ENCODE measurements around the gene NTRK2. TPM values are rescaled to one million over a fixed set of nuclear protein-coding genes. Genes with fewer than 3 reads are reported as not detected.

The NTRK2 gene
- total RNA-seq, 4 donors from 2014 or later, result 2.6 to 8.5 (median 6.0) TPM

- Histone ChIP-seq H3K36me3 (no peaks in the 10 kb centered on the region), H3K27ac (no peak overlapping the region), H3K4me1 (no peaks in the 10 kb centered on the region), H3K9me3 (no peaks in the 10 kb centered on the region), H3K4me3 (no peak overlapping the region), H3K27me3 (no peaks in the 10 kb centered on the region)
- no peak for ATAC-seq
- no peak for TF ChIP-seq EP300 (IDR thresholded peaks at IDR 0.05)
- TF ChIP-seq POLR2A (IDR thresholded peaks at IDR 0.05), result no peak
- no peak for TF ChIP-seq CTCF (IDR thresholded peaks at IDR 0.05)
- 70 to 82% methylated on average over 2 of the region's 2 CpGs for WGBS, 2 donors (ENCODE audit: low coverage in 1 of 2)
These were observed 78.6 kb downstream of the NTRK2 start for GRCh38 chr9:84748112-84748511.

- Histone ChIP-seq H3K36me3 (no peaks in the 10 kb centered on the region), H3K27ac (no peak overlapping the region), H3K4me1 (no peaks in the 10 kb centered on the region), H3K27me3 (no peaks in the 10 kb centered on the region), H3K4me3 (no peak overlapping the region), H3K9me3 (no peaks in the 10 kb centered on the region)
- TF ChIP-seq EP300 (IDR thresholded peaks at IDR 0.05), result no peak
- TF ChIP-seq CTCF (IDR thresholded peaks at IDR 0.05), result no peak
- no peak for TF ChIP-seq POLR2AphosphoS5 (IDR thresholded peaks at IDR 0.05)
- no peak for TF ChIP-seq POLR2A (IDR thresholded peaks at IDR 0.05)
- 50 to 74% methylated on average over 3 to 5 of the region's 5 CpGs for WGBS, 2 donors (ENCODE audit: low coverage in 1 of 2)
- no peak for ATAC-seq
These were observed 80.8 kb downstream of the NTRK2 start for GRCh38 chr9:84750152-84750865.

GRCh38 chr9:84751921-84752320 lies 82.4 kb downstream of the NTRK2 start:
- H3K27me3 ChIP-seq, result no peaks in the 10 kb centered on the region
- ATAC-seq, result no peak
- no peak overlapping the region for H3K27ac ChIP-seq
- no peaks in the 10 kb centered on the region for H3K36me3 ChIP-seq
- WGBS, 2 donors (ENCODE audit: low coverage in 1 of 2), result 71 to 82% methylated on average over 2 to 3 of the region's 3 CpGs
- no peak for TF ChIP-seq POLR2A (IDR thresholded peaks at IDR 0.05)
- no peak for TF ChIP-seq CTCF (IDR thresholded peaks at IDR 0.05)
- TF ChIP-seq EP300 (IDR thresholded peaks at IDR 0.05), result no peak
- no peak for TF ChIP-seq POLR2AphosphoS5 (IDR thresholded peaks at IDR 0.05)
- H3K4me3 ChIP-seq, result no peak overlapping the region
- peaks cover 0 to 6% (median 0%) of the 10 kb centered on the region in 3 donors for H3K4me1 ChIP-seq
- no peaks in the 10 kb centered on the region for H3K9me3 ChIP-seq

- Histone ChIP-seq H3K4me3 (no peak overlapping the region), H3K36me3 (no peaks in the 10 kb centered on the region), H3K4me1 (peaks cover 0 to 6% (median 0%) of the 10 kb centered on the region in 3 donors), H3K27me3 (no peaks in the 10 kb centered on the region), H3K27ac (no peak overlapping the region), H3K9me3 (no peaks in the 10 kb centered on the region)
- ATAC-seq, result no peak
- no peak for TF ChIP-seq CTCF (IDR thresholded peaks at IDR 0.05)
- 60 to 66% methylated on average over 3 of the region's 3 CpGs for WGBS, 2 donors (ENCODE audit: low coverage in 1 of 2)
These were observed 84.9 kb downstream of the NTRK2 start for GRCh38 chr9:84754461-84754860.

- WGBS, 2 donors (ENCODE audit: low coverage in 1 of 2), result 66 to 84% methylated on average over 3 to 4 of the region's 5 CpGs
- no peak for ATAC-seq
- no peaks in the 10 kb centered on the region for H3K36me3 ChIP-seq
- TF ChIP-seq EP300 (IDR thresholded peaks at IDR 0.05) (no peak), POLR2A (IDR thresholded peaks at IDR 0.05) (no peak), POLR2AphosphoS5 (IDR thresholded peaks at IDR 0.05) (no peak), CTCF (IDR thresholded peaks at IDR 0.05) (no peak)
- H3K9me3 ChIP-seq, result no peaks in the 10 kb centered on the region
- peaks cover 0 to 6% (median 0%) of the 10 kb centered on the region in 3 donors for H3K4me1 ChIP-seq
- no peak overlapping the region for H3K4me3 ChIP-seq
- H3K27ac ChIP-seq, result no peak overlapping the region
- H3K27me3 ChIP-seq, result no peaks in the 10 kb centered on the region
These were observed 85.4 kb downstream of the NTRK2 start for GRCh38 chr9:84754881-84755280.

All from gastroesophageal sphincter (tissue), 4 donors.